ENCODE data around the gene GPC3. TPM values are rescaled to one million over a fixed set of nuclear protein-coding genes. Genes with fewer than 3 reads are reported as not detected.

Gene GPC3
- total RNA-seq, 1 experiment from 2014 or later, result not detected

- Histone ChIP-seq H3K4me1 (ENCODE audit: low read length) (no peaks in the 10 kb centered on the region), H3K27ac (ENCODE audit: low read length) (no peak overlapping the region), H3K4me2 (ENCODE audit: low read depth, low read length, poor library complexity, severe bottlenecking) (no peak overlapping the region), H2AFZ (ENCODE audit: low read length) (no peak overlapping the region), H3K27me3 (ENCODE audit: low read length) (no peaks in the 10 kb centered on the region; the same call in 1 of the 2 replicates), H3K9me3 (ENCODE audit: low read length) (peaks cover 3% of the 10 kb centered on the region; the same call in 1 of the 2 replicates), H3K9ac (ENCODE audit: low read length) (no peak overlapping the region), H3K79me2 (ENCODE audit: low read length) (no peaks in the 10 kb centered on the region), H3K9me2 (replicated peaks; ENCODE audit: insufficient read depth, low read length) (no peaks in the 10 kb centered on the region), H4K20me1 (ENCODE audit: insufficient read depth, low read depth, low read length) (no peaks in the 10 kb centered on the region), H3K36me3 (ENCODE audit: insufficient read depth, low read length) (no peaks in the 10 kb centered on the region), H3K4me3 (ENCODE audit: low read length) (no peak overlapping the region)
- no peak for DNase-seq
These were observed 408.5 kb downstream of the GPC3 start for GRCh38 chrX:133576876-133577275.

GRCh38 chrX:133575501-133576136 lies 409.8 kb downstream of the GPC3 start:
- Histone ChIP-seq H3K4me1 (ENCODE audit: low read length) (no peaks in the 10 kb centered on the region), H3K9ac (ENCODE audit: low read length) (no peak overlapping the region), H3K27me3 (ENCODE audit: low read length) (no peaks in the 10 kb centered on the region; the same call in 1 of the 2 replicates), H3K36me3 (ENCODE audit: insufficient read depth, low read length) (no peaks in the 10 kb centered on the region), H4K20me1 (ENCODE audit: insufficient read depth, low read depth, low read length) (no peaks in the 10 kb centered on the region), H3K79me2 (ENCODE audit: low read length) (no peaks in the 10 kb centered on the region), H3K4me2 (ENCODE audit: low read depth, low read length, poor library complexity, severe bottlenecking) (no peak overlapping the region), H3K9me3 (ENCODE audit: low read length) (peaks cover 3% of the 10 kb centered on the region; the same call in 1 of the 2 replicates), H3K27ac (ENCODE audit: low read length) (no peak overlapping the region), H3K4me3 (ENCODE audit: low read length) (no peak overlapping the region), H2AFZ (ENCODE audit: low read length) (no peak overlapping the region), H3K9me2 (replicated peaks; ENCODE audit: insufficient read depth, low read length) (no peaks in the 10 kb centered on the region)
- DNase-seq, result no peak

- Histone ChIP-seq H3K27ac (ENCODE audit: low read length) (no peak overlapping the region), H3K27me3 (ENCODE audit: low read length) (no peaks in the 10 kb centered on the region; the same call in 1 of the 2 replicates), H2AFZ (ENCODE audit: low read length) (no peak overlapping the region), H3K9me2 (replicated peaks; ENCODE audit: insufficient read depth, low read length) (no peaks in the 10 kb centered on the region), H3K36me3 (ENCODE audit: insufficient read depth, low read length) (no peaks in the 10 kb centered on the region), H3K79me2 (ENCODE audit: low read length) (no peaks in the 10 kb centered on the region), H3K9me3 (ENCODE audit: low read length) (peaks cover 3% of the 10 kb centered on the region; the same call in 1 of the 2 replicates), H3K4me1 (ENCODE audit: low read length) (no peaks in the 10 kb centered on the region), H3K4me3 (ENCODE audit: low read length) (no peak overlapping the region), H3K9ac (ENCODE audit: low read length) (no peak overlapping the region), H3K4me2 (ENCODE audit: low read depth, low read length, poor library complexity, severe bottlenecking) (no peak overlapping the region), H4K20me1 (ENCODE audit: insufficient read depth, low read depth, low read length) (no peaks in the 10 kb centered on the region)
- no peak for DNase-seq
These were observed 410.7 kb downstream of the GPC3 start for GRCh38 chrX:133574716-133575115.

GRCh38 chrX:133570549-133570948 lies 414.8 kb downstream of the GPC3 start:
- no peak overlapping the region for H3K9ac ChIP-seq (ENCODE audit: low read length)
- H3K4me1 ChIP-seq (ENCODE audit: low read length), result no peaks in the 10 kb centered on the region
- H3K9me2 ChIP-seq (replicated peaks; ENCODE audit: insufficient read depth, low read length), result no peaks in the 10 kb centered on the region
- H3K27ac ChIP-seq (ENCODE audit: low read length), result no peak overlapping the region
- H3K79me2 ChIP-seq (ENCODE audit: low read length), result no peaks in the 10 kb centered on the region
- H3K4me3 ChIP-seq (ENCODE audit: low read length), result no peak overlapping the region
- DNase-seq, result no peak
- H3K9me3 ChIP-seq (ENCODE audit: low read length), result peaks cover 3% of the 10 kb centered on the region; the same call in 1 of the 2 replicates
- H2AFZ ChIP-seq (ENCODE audit: low read length), result no peak overlapping the region
- H3K36me3 ChIP-seq (ENCODE audit: insufficient read depth, low read length), result no peaks in the 10 kb centered on the region
- H3K4me2 ChIP-seq (ENCODE audit: low read depth, low read length, poor library complexity, severe bottlenecking), result no peak overlapping the region
- H3K27me3 ChIP-seq (ENCODE audit: low read length), result no peaks in the 10 kb centered on the region; the same call in 1 of the 2 replicates
- H4K20me1 ChIP-seq (ENCODE audit: insufficient read depth, low read depth, low read length), result no peaks in the 10 kb centered on the region

- H3K4me3 ChIP-seq (ENCODE audit: low read length), result no peak overlapping the region
These were observed 416.2 kb downstream of the GPC3 start for GRCh38 chrX:133569217-133569616.

GRCh38 chrX:133568109-133568508 lies 417.3 kb downstream of the GPC3 start:
- Histone ChIP-seq H3K27ac (ENCODE audit: low read length) (no peak overlapping the region), H2AFZ (ENCODE audit: low read length) (no peak overlapping the region), H3K4me1 (ENCODE audit: low read length) (no peaks in the 10 kb centered on the region), H3K9ac (ENCODE audit: low read length) (no peak overlapping the region), H3K36me3 (ENCODE audit: insufficient read depth, low read length) (no peaks in the 10 kb centered on the region), H3K9me3 (ENCODE audit: low read length) (peaks cover 3% of the 10 kb centered on the region; the same call in 1 of the 2 replicates), H4K20me1 (ENCODE audit: insufficient read depth, low read depth, low read length) (no peaks in the 10 kb centered on the region), H3K9me2 (replicated peaks; ENCODE audit: insufficient read depth, low read length) (no peaks in the 10 kb centered on the region), H3K27me3 (ENCODE audit: low read length) (no peaks in the 10 kb centered on the region; the same call in 1 of the 2 replicates), H3K4me3 (ENCODE audit: low read length) (no peak overlapping the region), H3K4me2 (ENCODE audit: low read depth, low read length, poor library complexity, severe bottlenecking) (no peak overlapping the region), H3K79me2 (ENCODE audit: low read length) (no peaks in the 10 kb centered on the region)
- DNase-seq, result no peak

More at GRCh38 chrX:133569217-133569616, 416.2 kb downstream of the GPC3 start:
- no peaks in the 10 kb centered on the region; the same call in 1 of the 2 replicates for H3K27me3 ChIP-seq (ENCODE audit: low read length)
- no peak overlapping the region for H3K9ac ChIP-seq (ENCODE audit: low read length)
- no peaks in the 10 kb centered on the region for H3K4me1 ChIP-seq (ENCODE audit: low read length)
- H3K9me2 ChIP-seq (replicated peaks; ENCODE audit: insufficient read depth, low read length), result no peaks in the 10 kb centered on the region
- DNase-seq, result no peak
- no peaks in the 10 kb centered on the region for H4K20me1 ChIP-seq (ENCODE audit: insufficient read depth, low read depth, low read length)
- no peak overlapping the region for H2AFZ ChIP-seq (ENCODE audit: low read length)
- no peaks in the 10 kb centered on the region for H3K36me3 ChIP-seq (ENCODE audit: insufficient read depth, low read length)
- H3K27ac ChIP-seq (ENCODE audit: low read length), result no peak overlapping the region
- no peaks in the 10 kb centered on the region for H3K79me2 ChIP-seq (ENCODE audit: low read length)
- H3K4me2 ChIP-seq (ENCODE audit: low read depth, low read length, poor library complexity, severe bottlenecking), result no peak overlapping the region
- peaks cover 3% of the 10 kb centered on the region; the same call in 1 of the 2 replicates for H3K9me3 ChIP-seq (ENCODE audit: low read length)

GRCh38 chrX:133566876-133567275 lies 418.5 kb downstream of the GPC3 start:
- Histone ChIP-seq H4K20me1 (ENCODE audit: insufficient read depth, low read depth, low read length) (no peaks in the 10 kb centered on the region), H3K4me1 (ENCODE audit: low read length) (no peaks in the 10 kb centered on the region), H2AFZ (ENCODE audit: low read length) (no peak overlapping the region), H3K9ac (ENCODE audit: low read length) (no peak overlapping the region), H3K9me3 (ENCODE audit: low read length) (no peaks in the 10 kb centered on the region; the same call in 1 of the 2 replicates), H3K27me3 (ENCODE audit: low read length) (no peaks in the 10 kb centered on the region; the same call in 1 of the 2 replicates), H3K79me2 (ENCODE audit: low read length) (no peaks in the 10 kb centered on the region), H3K36me3 (ENCODE audit: insufficient read depth, low read length) (no peaks in the 10 kb centered on the region), H3K4me3 (ENCODE audit: low read length) (no peak overlapping the region), H3K4me2 (ENCODE audit: low read depth, low read length, poor library complexity, severe bottlenecking) (no peak overlapping the region), H3K27ac (ENCODE audit: low read length) (no peak overlapping the region), H3K9me2 (replicated peaks; ENCODE audit: insufficient read depth, low read length) (no peaks in the 10 kb centered on the region)
- DNase-seq, result no peak

GRCh38 chrX:133563705-133564104 lies 421.7 kb downstream of the GPC3 start:
- no peak overlapping the region for H3K4me2 ChIP-seq (ENCODE audit: low read depth, low read length, poor library complexity, severe bottlenecking)
- H3K9me2 ChIP-seq (replicated peaks; ENCODE audit: insufficient read depth, low read length), result no peaks in the 10 kb centered on the region
- DNase-seq, result no peak
- no peak overlapping the region for H3K27ac ChIP-seq (ENCODE audit: low read length)
- no peak overlapping the region for H3K4me3 ChIP-seq (ENCODE audit: low read length)
- H2AFZ ChIP-seq (ENCODE audit: low read length), result no peak overlapping the region
- no peak overlapping the region for H3K9ac ChIP-seq (ENCODE audit: low read length)
- H4K20me1 ChIP-seq (ENCODE audit: insufficient read depth, low read depth, low read length), result no peaks in the 10 kb centered on the region
- no peaks in the 10 kb centered on the region for H3K4me1 ChIP-seq (ENCODE audit: low read length)
- H3K27me3 ChIP-seq (ENCODE audit: low read length), result no peaks in the 10 kb centered on the region
- no peaks in the 10 kb centered on the region for H3K36me3 ChIP-seq (ENCODE audit: insufficient read depth, low read length)
- H3K9me3 ChIP-seq (ENCODE audit: low read length), result no peaks in the 10 kb centered on the region
- H3K79me2 ChIP-seq (ENCODE audit: low read length), result no peaks in the 10 kb centered on the region
